HG03520 (cell line): ENCODE data around the gene OARD1.
"Not testable (repeated sequence)": the region's sequence is repeated elsewhere in the genome, so short reads cannot be mapped to it uniquely, and the experiment has no call there.

Experiments used
- ATAC-seq: cut with Tn5 transposase; IDR thresholded peaks from one replicate; pipeline ENCODE4 v1.9.1; 2021; ENCODE audit warnings: mild to moderate bottlenecking, moderate library complexity; ENCODE audit not compliant: unreplicated experiment

The OARD1 gene

GRCh38 chr6:41071923-41072835 lies at the start of gene OARD1:
OARD1 (minus strand) TSS chr6:41072356; CDS start chr6:41071634, 722 bp downstream.
- peak; percentile 56 for ATAC-seq

GRCh38 chr6:41120058-41120457 lies 47.9 kb upstream of the OARD1 start:
- no peak for ATAC-seq

GRCh38 chr6:41119508-41119907 lies 47.4 kb upstream of the OARD1 start:
- ATAC-seq: no peak

- not testable (repeated sequence) for ATAC-seq
Observed at GRCh38 chr6:41115027-41115426, 42.9 kb upstream of the OARD1 start.

GRCh38 chr6:41111017-41111416 lies 38.9 kb upstream of the OARD1 start:
- ATAC-seq: no peak

GRCh38 chr6:41103847-41104246 lies 31.7 kb upstream of the OARD1 start:
- ATAC-seq: no peak

GRCh38 chr6:41100871-41101287 lies 28.7 kb upstream of the OARD1 start:
- ATAC-seq: no peak

GRCh38 chr6:41098366-41098765 lies 26.2 kb upstream of the OARD1 start:
- ATAC-seq: no peak

- no peak for ATAC-seq
Observed at GRCh38 chr6:41097467-41098090, 25.4 kb upstream of the OARD1 start.

- ATAC-seq: no peak
Observed at GRCh38 chr6:41093729-41094128, 21.6 kb upstream of the OARD1 start.

- no peak for ATAC-seq
Observed at GRCh38 chr6:41092421-41093140, 20.4 kb upstream of the OARD1 start.

GRCh38 chr6:41090841-41091761 lies 18.9 kb upstream of the OARD1 start:
- ATAC-seq: no peak

- ATAC-seq: no peak
Observed at GRCh38 chr6:41088451-41088850, 16.3 kb upstream of the OARD1 start.

- no peak for ATAC-seq
Observed at GRCh38 chr6:41085182-41085581, 13.0 kb upstream of the OARD1 start.

GRCh38 chr6:41083072-41083471 lies 10.9 kb upstream of the OARD1 start:
- no peak for ATAC-seq

- no peak for ATAC-seq
Observed at GRCh38 chr6:41080621-41081020, 8.5 kb upstream of the OARD1 start.

- no peak for ATAC-seq
Observed at GRCh38 chr6:41079080-41079479, 6.9 kb upstream of the OARD1 start.

GRCh38 chr6:41078101-41078500 lies 5.9 kb upstream of the OARD1 start:
- ATAC-seq: no peak

- no peak for ATAC-seq
Observed at GRCh38 chr6:41077536-41077935, 5.4 kb upstream of the OARD1 start.
